Measurements from ENCODE around the gene ZNF75A. TPM values are rescaled to one million over a fixed set of nuclear protein-coding genes. Genes with fewer than 3 reads are reported as not detected.

ZNF75A gene
- total RNA-seq (10 to 100 TPM in 4 of 6 donors, 1 to 10 TPM in 2; 6.7 to 17.1 (median 10.6) TPM), polyA plus RNA-seq (10 to 100 TPM; 18.2 to 27.5 TPM)

- no peak for FAIRE-seq
- no peaks in the 10 kb centered on the region for H3K27me3 ChIP-seq
Observed at GRCh38 chr16:3305109-3306068, at the start of gene ZNF75A, which contains the start of gene TIGD7. Gene ZNF75A, plus strand, starts transcription at chr16:3305497. Its CDS starts 2,932 bp downstream, at chr16:3308429. Gene TIGD7, minus strand, starts transcription at chr16:3305430. Its CDS starts 4,816 bp downstream, at chr16:3300614.

DNA sequence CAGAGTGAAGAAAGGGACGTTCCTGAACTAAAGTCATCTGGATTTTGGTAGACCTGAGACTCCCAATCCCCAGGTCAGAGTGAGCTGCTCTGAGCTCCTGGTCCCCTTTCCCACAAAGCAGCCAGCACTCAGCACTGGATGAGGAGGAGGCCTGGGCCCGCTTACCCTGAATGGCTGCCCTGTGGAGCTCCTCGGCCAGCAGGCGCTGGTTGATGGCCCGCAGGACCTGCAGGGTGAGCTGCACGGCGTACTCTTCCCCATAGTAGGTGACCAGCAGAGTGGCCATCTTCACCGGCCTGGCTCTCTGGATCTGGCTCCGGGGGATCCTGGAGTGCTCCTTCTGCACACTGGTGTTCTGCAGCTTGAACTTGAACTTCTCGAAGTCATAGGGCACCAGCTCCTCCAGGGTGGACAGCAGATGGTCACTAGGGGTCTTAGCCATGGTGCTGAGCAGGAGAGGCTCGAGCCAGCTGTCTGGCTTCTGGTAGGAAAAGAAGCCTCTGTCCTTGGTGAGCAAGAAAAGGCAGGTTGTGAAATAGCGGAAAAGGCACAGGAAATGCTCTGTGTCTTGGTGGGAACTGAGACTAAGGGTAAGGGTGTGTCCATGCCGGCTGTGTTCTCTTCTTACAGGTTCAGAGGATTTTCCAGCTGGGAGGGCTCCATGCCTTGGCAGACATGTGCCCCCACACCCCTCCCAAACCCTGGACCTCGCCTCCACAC is 49.0 kb upstream of the ZNF75A start, which contains the start of gene MEFV:
Gene MEFV, minus strand, starts transcription at position 488 of the 720 bp plus-strand sequence. Its CDS starts 46 bp downstream, at position 442.
- peak in 2 of 4 donors; percentile 27 to 40 for ATAC-seq
- Histone ChIP-seq H3K9me3 (no peaks in the 10 kb centered on the region), H3K36me3 (no peaks in the 10 kb centered on the region), H3K4me1 (no peaks in the 10 kb centered on the region), H3K4me3 (no peak within 1 kb of the TSS), H3K27me3 (no peaks in the 10 kb centered on the region), H3K27ac (no peak within 1 kb of the TSS)
- no peak for TF ChIP-seq CTCF (IDR thresholded peaks at IDR 0.05)
- no peak for DNase-seq
- 66 to 72% methylated on average over 14 of the region's 14 CpGs for WGBS, 2 donors
- no peak for FAIRE-seq
- intact Hi-C loops (cut with DNase I) = no loop called here

More at GRCh38 chr16:3305109-3306068, at the start of gene ZNF75A, which contains the start of gene TIGD7:
- Histone ChIP-seq H3K36me3 (peaks cover 6 to 15% (median 9%) of the 10 kb centered on the region in 3 donors), H3K4me1 (no peaks in the 10 kb centered on the region), H3K4me3 (peak within 1 kb of the TSS; percentile 55 to 92 (median 62)), H3K27ac (peak within 1 kb of the TSS; percentile 66 to 92 (median 84)), H3K9me3 (peaks cover 0 to 4% (median 1%) of the 10 kb centered on the region in 4 donors)
- intact Hi-C loops (cut with DNase I) = no loop called here
- DNase-seq (peak; percentile 79 to 90 (median 86)), ATAC-seq (peak; percentile 98 to 100 (median 99))
- TF ChIP-seq CTCF (IDR thresholded peaks at IDR 0.05) = no peak
- 1 to 2% methylated on average over 103 of the region's 103 CpGs for WGBS, 2 donors

DNA sequence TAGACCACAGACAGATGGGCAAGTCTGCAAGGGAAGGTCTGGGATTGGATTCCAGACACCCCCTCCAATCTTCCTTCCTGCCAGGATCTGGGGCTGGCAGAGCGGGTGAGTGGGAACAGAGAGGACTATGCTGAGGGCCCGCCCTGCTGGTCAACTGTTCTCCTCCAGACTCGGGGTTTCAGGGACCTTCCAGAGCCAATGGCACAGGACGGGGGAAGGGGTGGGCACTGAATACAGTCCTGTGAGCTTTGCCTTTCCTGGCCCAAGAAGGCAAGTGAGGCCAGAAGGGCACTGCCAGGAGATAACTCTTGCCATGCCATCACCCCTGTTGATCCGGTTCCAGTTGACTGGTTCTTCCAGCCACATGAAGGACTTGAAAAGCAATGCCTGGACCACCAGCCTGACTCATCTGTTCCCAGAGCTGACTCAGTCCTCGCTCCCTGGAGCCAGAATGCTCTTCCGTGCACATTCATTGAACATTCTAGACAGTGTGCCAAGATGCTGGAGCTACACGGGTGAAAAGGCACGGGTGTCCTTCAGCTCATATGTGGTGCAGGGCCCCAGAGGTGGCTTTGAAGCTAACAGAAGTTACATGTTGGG is 48.3 kb upstream of the ZNF75A start:
- no peak overlapping the region for H3K4me3 ChIP-seq
- no peak for TF ChIP-seq CTCF (IDR thresholded peaks at IDR 0.05)
- ATAC-seq (no peak), DNase-seq (no peak), FAIRE-seq (no peak)
- intact Hi-C loops (cut with DNase I) = no loop called here
- 63 to 64% methylated on average over 9 of the region's 9 CpGs for WGBS, 2 donors
- H3K36me3 ChIP-seq = no peaks in the 10 kb centered on the region
- H3K9me3 ChIP-seq = no peaks in the 10 kb centered on the region
- H3K27me3 ChIP-seq = no peaks in the 10 kb centered on the region
- no peaks in the 10 kb centered on the region for H3K4me1 ChIP-seq
- no peak overlapping the region for H3K27ac ChIP-seq

DNA sequence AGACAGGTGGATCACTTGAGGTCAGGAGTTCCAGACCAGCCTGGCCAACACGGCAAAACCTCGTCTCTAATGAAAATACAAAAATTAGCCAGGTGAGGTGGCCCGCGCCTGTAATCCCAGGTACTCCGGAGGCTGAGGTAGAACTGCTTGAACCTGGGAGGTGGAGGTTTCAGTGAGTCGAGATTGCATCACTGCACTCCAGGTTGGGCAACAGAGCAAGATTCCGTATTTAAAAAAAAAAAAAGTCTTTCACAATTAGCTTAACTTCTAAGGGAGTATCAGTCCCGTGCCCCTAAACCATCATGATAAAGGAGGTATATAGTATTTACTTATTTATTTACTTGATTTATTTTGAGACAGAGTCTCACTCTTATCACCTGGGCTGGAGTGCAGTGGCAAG is 45.5 kb upstream of the ZNF75A start:
- intact Hi-C loops (cut with DNase I) = no loop called here
- Histone ChIP-seq H3K9me3 (no peaks in the 10 kb centered on the region), H3K4me3 (no peak overlapping the region), H3K36me3 (no peaks in the 10 kb centered on the region), H3K4me1 (peaks cover 0 to 2% (median 1%) of the 10 kb centered on the region in 3 donors), H3K27ac (no peak overlapping the region), H3K27me3 (no peaks in the 10 kb centered on the region)
- no peak for ATAC-seq
- WGBS, 2 donors = 75 to 80% methylated on average over 8 of the region's 8 CpGs
- no peak for DNase-seq
- no peak for FAIRE-seq
- TF ChIP-seq CTCF (IDR thresholded peaks at IDR 0.05) = no peak

All from pancreas (tissue), 10 donors.